ENCODE data around the gene CYP26B1.

Gene CYP26B1

GRCh38 chr2:72147303-72147971 lies at the start of gene CYP26B1:
Gene CYP26B1 (minus strand): TSS chr2:72147862. CDS start chr2:72147834, 28 bp downstream.
- no peak for ATAC-seq
- TF ChIP-seq SNAI2 (CRISPR knock-in tag; IDR thresholded peaks at IDR 0.05) (no peak), GLIS3 (CRISPR knock-in tag; IDR thresholded peaks at IDR 0.05) (0 out of 2 replicates have a peak, but pooled peaks have one; percentile 40)

- no peak for ATAC-seq
- no peak for TF ChIP-seq TSHZ2 (CRISPR knock-in tag; IDR thresholded peaks at IDR 0.05)
- no peak for TF ChIP-seq ZFP30 (CRISPR knock-in tag; IDR thresholded peaks at IDR 0.05)
- TF ChIP-seq CSRNP3 (CRISPR knock-in tag; IDR thresholded peaks at IDR 0.05), result no peak
- TF ChIP-seq CREB5 (CRISPR knock-in tag; IDR thresholded peaks at IDR 0.05; ENCODE audit: low read depth), result no peak
- TF ChIP-seq ISL1 (CRISPR knock-in tag; IDR thresholded peaks at IDR 0.05), result no peak
- TF ChIP-seq RARB (CRISPR knock-in tag; IDR thresholded peaks at IDR 0.05), result no peak
- no peak for TF ChIP-seq ARNTL (CRISPR knock-in tag; IDR thresholded peaks at IDR 0.05; ENCODE audit: borderline replicate concordance, low read depth)
- no peak for TF ChIP-seq ZNF565 (CRISPR knock-in tag; conservative IDR thresholded peaks at IDR 0.05; ENCODE audit: low read depth)
- TF ChIP-seq BACH2 (CRISPR knock-in tag; IDR thresholded peaks at IDR 0.05; ENCODE audit: borderline replicate concordance), result no peak
- no peak for TF ChIP-seq ZC3H10 (CRISPR knock-in tag; IDR thresholded peaks at IDR 0.05)
- no peak for TF ChIP-seq CSDC2 (CRISPR knock-in tag; IDR thresholded peaks at IDR 0.05)
- TF ChIP-seq TCF4 (CRISPR knock-in tag; IDR thresholded peaks at IDR 0.05; ENCODE audit: borderline replicate concordance), result no peak
- no peak for TF ChIP-seq PPARA (CRISPR knock-in tag; IDR thresholded peaks at IDR 0.05; ENCODE audit: borderline replicate concordance)
- TF ChIP-seq PATZ1 (CRISPR knock-in tag; IDR thresholded peaks at IDR 0.05; ENCODE audit: borderline replicate concordance), result no peak
- TF ChIP-seq OSR1 (CRISPR knock-in tag; IDR thresholded peaks at IDR 0.05), result no peak
- TF ChIP-seq POU6F1 (CRISPR knock-in tag; IDR thresholded peaks at IDR 0.05; ENCODE audit: borderline replicate concordance, low read depth), result no peak
- TF ChIP-seq SNAI2 (CRISPR knock-in tag; IDR thresholded peaks at IDR 0.05), result no peak
- no peak for TF ChIP-seq TOX (CRISPR knock-in tag; IDR thresholded peaks at IDR 0.05; ENCODE audit: borderline replicate concordance)
- no peak for TF ChIP-seq ZNF70 (CRISPR knock-in tag; IDR thresholded peaks at IDR 0.05)
Observed at GRCh38 chr2:72193723-72194122, 46.1 kb upstream of the CYP26B1 start.

GRCh38 chr2:72191441-72191840 lies 43.8 kb upstream of the CYP26B1 start:
- no peak for ATAC-seq
- no peak for TF ChIP-seq PPARA (CRISPR knock-in tag; IDR thresholded peaks at IDR 0.05; ENCODE audit: borderline replicate concordance)
- TF ChIP-seq ESRRG (CRISPR knock-in tag; IDR thresholded peaks at IDR 0.05), result no peak
- no peak for TF ChIP-seq ZC3H10 (CRISPR knock-in tag; IDR thresholded peaks at IDR 0.05)
- no peak for TF ChIP-seq ZFP30 (CRISPR knock-in tag; IDR thresholded peaks at IDR 0.05)
- no peak for TF ChIP-seq ARNTL (CRISPR knock-in tag; IDR thresholded peaks at IDR 0.05; ENCODE audit: borderline replicate concordance, low read depth)
- TF ChIP-seq POU6F1 (CRISPR knock-in tag; IDR thresholded peaks at IDR 0.05; ENCODE audit: borderline replicate concordance, low read depth), result no peak
- TF ChIP-seq CSDC2 (CRISPR knock-in tag; IDR thresholded peaks at IDR 0.05), result no peak
- no peak for TF ChIP-seq TOX (CRISPR knock-in tag; IDR thresholded peaks at IDR 0.05; ENCODE audit: borderline replicate concordance)
- no peak for TF ChIP-seq ZFP3 (CRISPR knock-in tag; IDR thresholded peaks at IDR 0.05)
- TF ChIP-seq TCF4 (CRISPR knock-in tag; IDR thresholded peaks at IDR 0.05; ENCODE audit: borderline replicate concordance), result no peak
- no peak for TF ChIP-seq CREB5 (CRISPR knock-in tag; IDR thresholded peaks at IDR 0.05; ENCODE audit: low read depth)
- no peak for TF ChIP-seq RARB (CRISPR knock-in tag; IDR thresholded peaks at IDR 0.05)
- TF ChIP-seq ZNF8 (CRISPR knock-in tag; IDR thresholded peaks at IDR 0.05), result no peak
- TF ChIP-seq ZNF565 (CRISPR knock-in tag; conservative IDR thresholded peaks at IDR 0.05; ENCODE audit: low read depth), result no peak
- TF ChIP-seq OSR1 (CRISPR knock-in tag; IDR thresholded peaks at IDR 0.05), result no peak
- no peak for TF ChIP-seq ZNF70 (CRISPR knock-in tag; IDR thresholded peaks at IDR 0.05)
